NCI-H128 (cell line): ENCODE measurements around the gene PPIA.
"Not testable (repeated sequence)": the region's sequence is repeated elsewhere in the genome, so short reads cannot be mapped to it uniquely, and the experiment has no call there.

Source experiments
- DNase-seq: peaks from one replicate; lab custom pipeline; 2025; ENCODE audit not compliant: unreplicated experiment; lab: John Stamatoyannopoulos, UW

PPIA gene

GRCh38 chr7:44819292-44819691, 22.8 kb downstream of the PPIA start:
- DNase-seq = no peak

- no peak for DNase-seq
These were observed 26.8 kb downstream of the PPIA start for GRCh38 chr7:44823255-44823781.

- no peak for DNase-seq
These were observed 28.5 kb downstream of the PPIA start for GRCh38 chr7:44824894-44825526.

- DNase-seq = no peak
These were observed 31.1 kb downstream of the PPIA start for GRCh38 chr7:44827567-44827966.

- DNase-seq = no peak
These were observed 42.3 kb downstream of the PPIA start for GRCh38 chr7:44838751-44839150.

GRCh38 chr7:44842675-44843074, 46.2 kb downstream of the PPIA start:
- not testable (repeated sequence) for DNase-seq

- DNase-seq = not testable (repeated sequence)
These were observed 47.0 kb downstream of the PPIA start for GRCh38 chr7:44843440-44843839.

- no peak for DNase-seq
These were observed 49.0 kb downstream of the PPIA start for GRCh38 chr7:44845451-44845850.

GRCh38 chr7:44846390-44846789, 49.9 kb downstream of the PPIA start:
- not testable (repeated sequence) for DNase-seq

GRCh38 chr7:44846816-44847508, 50.5 kb downstream of the PPIA start:
- no peak for DNase-seq

- DNase-seq = peak; percentile 79
These were observed 51.0 kb downstream of the PPIA start for GRCh38 chr7:44847509-44847919.

GRCh38 chr7:44847920-44848634, 51.6 kb downstream of the PPIA start, which contains the start of gene H2AZ2:
H2AZ2 (minus strand) TSS chr7:44848087; CDS start chr7:44847971, 116 bp downstream.
- peak; percentile 99 for DNase-seq

GRCh38 chr7:44849259-44849884, 52.9 kb downstream of the PPIA start:
- no peak for DNase-seq

GRCh38 chr7:44849885-44850544, 53.5 kb downstream of the PPIA start:
- DNase-seq = no peak

GRCh38 chr7:44852590-44852989, 56.1 kb downstream of the PPIA start:
- DNase-seq = no peak
